OCI-LY1 (cell line): ENCODE measurements around the gene GFOD1.
A peak's percentile ranks its signal among the peaks of the same experiment; 100 is the strongest.

Experiments used
- H2AFZ ChIP-seq: fragments of 200-600 bp; sonication (generic), shearing (Covaris generic); 2 replicates; pipeline ENCODE4 v1.6.0; 2014; ENCODE audit warnings: antibody characterized with exemption, mild to moderate bottlenecking, low read length
- H3F3A ChIP-seq: fragments of 200-600 bp; sonication (generic), shearing (Covaris generic); 2 replicates; pipeline ENCODE4 v1.6.0; 2014; ENCODE audit warnings: mild to moderate bottlenecking, antibody characterized with exemption, low read length, moderate library complexity; ENCODE audit not compliant: insufficient read depth
- H3K27ac ChIP-seq: fragments of 200-600 bp; sonication (generic); 2 replicates; pipeline ENCODE4 v1.5.1; 2014; ENCODE audit warnings: low read length, mixed run types, mild to moderate bottlenecking, low read depth; ENCODE audit not compliant: poor library complexity, severe bottlenecking
- H3K27me3 ChIP-seq: fragments of 200-600 bp; sonication (generic); 2 replicates; pipeline ENCODE4 v1.6.0; 2014; ENCODE audit warnings: antibody characterized with exemption, mild to moderate bottlenecking, low read length, moderate library complexity; ENCODE audit not compliant: insufficient read depth
- H3K36me3 ChIP-seq: fragments of 200-600 bp; sonication (generic); 2 replicates; pipeline ENCODE4 v1.6.1; 2014; ENCODE audit warnings: mild to moderate bottlenecking, antibody characterized with exemption, low read length, moderate library complexity, mixed read lengths; ENCODE audit not compliant: insufficient read depth
- H3K4me1 ChIP-seq: fragments of 200-600 bp; sonication (generic); 2 replicates; pipeline ENCODE4 v1.5.1; 2014; ENCODE audit warnings: mild to moderate bottlenecking, low read length, moderate library complexity; ENCODE audit not compliant: insufficient read depth, severe bottlenecking
- H3K4me2 ChIP-seq: fragments of 200-600 bp; sonication (generic), shearing (Covaris generic); 2 replicates; pipeline ENCODE4 v1.6.1; 2014; ENCODE audit warnings: low read length
- H3K4me3 ChIP-seq: fragments of 200-600 bp; sonication (generic); 2 replicates; pipeline ENCODE4 v1.5.1; 2014; ENCODE audit warnings: low read length, low read depth, mild to moderate bottlenecking, mixed read lengths; ENCODE audit not compliant: poor library complexity, severe bottlenecking
- H3K79me2 ChIP-seq: fragments of 200-600 bp; shearing (Covaris generic); 2 replicates; pipeline ENCODE4 v1.6.1; 2016; ENCODE audit warnings: mixed run types, low read length, mixed read lengths; ENCODE audit not compliant: insufficient read depth
- H3K9ac ChIP-seq: fragments of 200-600 bp; sonication (generic), shearing (Covaris generic); 2 replicates; pipeline ENCODE4 v1.6.1; 2014; ENCODE audit warnings: mild to moderate bottlenecking, low read length, mixed read lengths
- H3K9me2 ChIP-seq: fragments of 200-600 bp; sonication (generic), shearing (Covaris generic); 2 replicates; pipeline ENCODE4 v1.6.1; 2014; ENCODE audit warnings: low read depth, mild to moderate bottlenecking, low read length, mixed read lengths
- H3K9me3 ChIP-seq: fragments of 200-600 bp; shearing (Covaris generic); 2 replicates; pipeline ENCODE4 v1.6.1; 2014; ENCODE audit warnings: low read length, mixed read lengths
- H4K20me1 ChIP-seq: fragments of 200-600 bp; sonication (generic), shearing (Covaris generic); 2 replicates; pipeline ENCODE4 v1.6.0; 2016; ENCODE audit warnings: mild to moderate bottlenecking, low read length; ENCODE audit not compliant: insufficient read depth
- CTCF ChIP-seq: fragments of 200-600 bp; sonication (generic), shearing (Covaris generic); IDR thresholded peaks from 2 replicates; pipeline ENCODE4 v1.5.1; 2017; ENCODE audit warnings: mild to moderate bottlenecking, antibody characterized with exemption, low read length, moderate library complexity, mixed read lengths
- EZH2 ChIP-seq: fragments of 200-600 bp; sonication (generic), shearing (Covaris generic); IDR thresholded peaks from 2 replicates; pipeline ENCODE4 v1.8.0; 2017; ENCODE audit warnings: borderline replicate concordance, mixed run types, mild to moderate bottlenecking, antibody characterized with exemption, low read length, moderate library complexity, mixed read lengths

GFOD1 gene

GRCh38 chr6:13470238-13471140 lies 16.9 kb downstream of the GFOD1 start:
- H3K27me3 ChIP-seq: no peaks in the 10 kb centered on the region
- H3F3A ChIP-seq: no peaks in the 10 kb centered on the region
- no peaks in the 10 kb centered on the region for H3K9me2 ChIP-seq
- no peak overlapping the region for H3K4me3 ChIP-seq
- H3K9ac ChIP-seq: no peak overlapping the region
- H2AFZ ChIP-seq: no peak overlapping the region
- TF ChIP-seq CTCF: no peak
- no peak for TF ChIP-seq EZH2
- no peaks in the 10 kb centered on the region for H4K20me1 ChIP-seq
- H3K4me2 ChIP-seq: no peak overlapping the region
- H3K9me3 ChIP-seq: no peaks in the 10 kb centered on the region
- peaks cover 68% of the 10 kb centered on the region for H3K4me1 ChIP-seq
- H3K27ac ChIP-seq: peak overlapping the region; percentile 26
- H3K36me3 ChIP-seq: peaks cover 33% of the 10 kb centered on the region; the same call in 1 of the 2 replicates
- peaks cover 27% of the 10 kb centered on the region; the same call in 1 of the 2 replicates for H3K79me2 ChIP-seq

- Histone ChIP-seq H3K79me2 (peaks cover 24% of the 10 kb centered on the region; the same call in 1 of the 2 replicates), H3K27me3 (no peaks in the 10 kb centered on the region), H3K9me2 (no peaks in the 10 kb centered on the region), H3K9ac (no peak overlapping the region), H3K4me2 (no peak overlapping the region), H3K9me3 (no peaks in the 10 kb centered on the region), H4K20me1 (no peaks in the 10 kb centered on the region), H3K4me3 (no peak overlapping the region), H3K4me1 (peaks cover 70% of the 10 kb centered on the region), H3K36me3 (peaks cover 32% of the 10 kb centered on the region; the same call in 1 of the 2 replicates), H3F3A (no peaks in the 10 kb centered on the region), H2AFZ (no peak overlapping the region), H3K27ac (no peak overlapping the region)
- TF ChIP-seq EZH2 (no peak), CTCF (no peak)
Observed at GRCh38 chr6:13469693-13470092, 17.7 kb downstream of the GFOD1 start.

GRCh38 chr6:13468839-13469238 lies 18.6 kb downstream of the GFOD1 start:
- Histone ChIP-seq H3F3A (no peaks in the 10 kb centered on the region), H3K9ac (no peak overlapping the region), H3K4me1 (peaks cover 74% of the 10 kb centered on the region), H4K20me1 (no peaks in the 10 kb centered on the region), H3K36me3 (peaks cover 31% of the 10 kb centered on the region; the same call in 1 of the 2 replicates), H2AFZ (no peak overlapping the region), H3K4me3 (no peak overlapping the region), H3K9me3 (no peaks in the 10 kb centered on the region), H3K79me2 (peaks cover 20% of the 10 kb centered on the region; the same call in 1 of the 2 replicates), H3K4me2 (no peak overlapping the region), H3K9me2 (no peaks in the 10 kb centered on the region), H3K27me3 (no peaks in the 10 kb centered on the region), H3K27ac (no peak overlapping the region)
- no peak for TF ChIP-seq EZH2
- TF ChIP-seq CTCF: no peak
